Measurements from ENCODE around the gene KCNK1.
"Not testable (repeated sequence)": the region's sequence is repeated elsewhere in the genome, so short reads cannot be mapped to it uniquely, and the experiment has no call there.

KCNK1 gene

GRCh38 chr1:233667741-233668140, 53.8 kb downstream of the KCNK1 start:
- DNase-seq (ENCODE audit: low spot score): no peak

GRCh38 chr1:233668146-233668724, 54.3 kb downstream of the KCNK1 start:
- DNase-seq (ENCODE audit: low spot score): peak; percentile 23

- DNase-seq (ENCODE audit: low spot score): peak; percentile 89
Measured at GRCh38 chr1:233668725-233669294, 54.9 kb downstream of the KCNK1 start.

GRCh38 chr1:233670363-233670762, 56.5 kb downstream of the KCNK1 start:
- not testable (repeated sequence) for DNase-seq (ENCODE audit: low spot score)

GRCh38 chr1:233671286-233671685, 57.4 kb downstream of the KCNK1 start:
- no peak for DNase-seq (ENCODE audit: low spot score)

- DNase-seq (ENCODE audit: low spot score): no peak
Measured at GRCh38 chr1:233672732-233673131, 58.8 kb downstream of the KCNK1 start.

- DNase-seq (ENCODE audit: low spot score): peak; percentile 72
Measured at GRCh38 chr1:233673261-233673946, 59.5 kb downstream of the KCNK1 start.

GRCh38 chr1:233673947-233674431, 60.1 kb downstream of the KCNK1 start:
- peak; percentile 65 for DNase-seq (ENCODE audit: low spot score)

- no peak for DNase-seq (ENCODE audit: low spot score)
Measured at GRCh38 chr1:233675446-233675845, 61.5 kb downstream of the KCNK1 start.

GRCh38 chr1:233675893-233676292, 62.0 kb downstream of the KCNK1 start:
- DNase-seq (ENCODE audit: low spot score): no peak

- no peak for DNase-seq (ENCODE audit: low spot score)
Measured at GRCh38 chr1:233677690-233678354, 63.9 kb downstream of the KCNK1 start.

GRCh38 chr1:233679030-233679429, 65.1 kb downstream of the KCNK1 start:
- no peak for DNase-seq (ENCODE audit: low spot score)

- no peak for DNase-seq (ENCODE audit: low spot score)
Measured at GRCh38 chr1:233679591-233680373, 65.9 kb downstream of the KCNK1 start.

- no peak for DNase-seq (ENCODE audit: low spot score)
Measured at GRCh38 chr1:233681285-233681684, 67.4 kb downstream of the KCNK1 start.

GRCh38 chr1:233686653-233687052, 72.7 kb downstream of the KCNK1 start:
- DNase-seq (ENCODE audit: low spot score): not testable (repeated sequence)

- peak; percentile 51 for DNase-seq (ENCODE audit: low spot score)
Measured at GRCh38 chr1:233689017-233689747, 75.3 kb downstream of the KCNK1 start.

- DNase-seq (ENCODE audit: low spot score): no peak
Measured at GRCh38 chr1:233689748-233690254, 75.9 kb downstream of the KCNK1 start.

GRCh38 chr1:233695901-233696300, 82.0 kb downstream of the KCNK1 start:
- no peak for DNase-seq (ENCODE audit: low spot score)

GRCh38 chr1:233700338-233700737, 86.4 kb downstream of the KCNK1 start:
- no peak for DNase-seq (ENCODE audit: low spot score)

GRCh38 chr1:233704170-233704897, 90.4 kb downstream of the KCNK1 start:
- peak; percentile 38 for DNase-seq (ENCODE audit: low spot score)
